ENCODE results near the gene IGLON5.

Gene IGLON5

DNA sequence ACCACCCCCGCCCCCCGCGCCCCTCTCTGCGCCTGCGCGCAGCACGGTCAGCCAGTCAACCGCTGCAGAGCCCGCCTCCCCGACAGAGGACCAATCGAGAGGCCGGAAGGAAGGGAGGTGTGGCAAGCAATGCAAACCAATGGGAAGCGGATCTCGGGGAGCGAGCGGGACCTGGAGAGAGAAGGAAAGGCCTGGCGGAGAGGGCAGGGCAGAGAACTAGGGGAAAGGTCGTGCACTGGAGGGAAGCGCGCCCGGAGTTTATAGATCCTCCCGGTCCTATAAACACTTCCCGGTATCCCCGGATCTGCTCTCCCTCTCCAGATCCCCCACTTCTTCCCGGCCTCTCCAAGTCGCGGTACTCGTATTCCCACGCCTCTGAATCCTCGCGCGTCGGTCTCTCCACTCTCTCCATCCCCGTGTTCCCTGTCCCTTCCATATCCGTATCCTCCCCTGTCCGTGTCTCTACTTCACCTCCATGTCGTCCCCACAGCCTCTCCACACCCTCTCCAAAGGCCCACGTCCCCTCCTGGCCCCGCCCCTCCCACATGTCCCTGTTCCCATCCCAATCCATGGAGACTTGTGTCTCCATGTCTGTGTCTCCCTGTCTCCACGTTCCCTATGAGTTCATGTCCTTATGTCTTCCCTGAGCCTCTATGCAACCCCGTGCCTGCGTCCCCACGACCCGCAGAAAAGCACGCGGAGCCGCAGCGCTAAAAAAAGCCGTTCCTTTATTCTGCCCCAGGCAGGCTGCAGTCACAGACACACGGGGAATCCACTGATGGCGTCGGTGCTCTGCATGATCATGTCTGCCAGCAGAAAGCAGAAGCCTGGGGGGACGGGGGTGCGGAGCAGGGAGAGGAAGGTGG, 55.2 kb downstream of the IGLON5 start:
- peak; percentile 50 for DNase-seq

DNA sequence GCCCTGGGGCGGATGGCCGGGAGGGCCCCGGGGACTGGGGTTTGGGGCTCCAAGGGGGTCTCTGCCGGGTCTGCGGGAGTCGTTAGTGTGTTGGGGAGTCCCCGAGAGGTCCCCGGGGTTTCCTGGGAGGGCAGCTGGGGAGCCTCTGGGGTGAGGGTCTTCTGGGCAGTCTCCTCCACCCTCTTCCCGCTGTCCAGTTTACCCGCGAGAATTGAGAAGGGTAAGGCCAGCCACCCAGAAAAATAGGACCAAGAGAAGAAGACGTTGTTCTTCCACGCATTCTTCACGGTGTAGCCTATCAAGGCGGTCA, 55.8 kb downstream of the IGLON5 start:
- DNase-seq = no peak

DNA sequence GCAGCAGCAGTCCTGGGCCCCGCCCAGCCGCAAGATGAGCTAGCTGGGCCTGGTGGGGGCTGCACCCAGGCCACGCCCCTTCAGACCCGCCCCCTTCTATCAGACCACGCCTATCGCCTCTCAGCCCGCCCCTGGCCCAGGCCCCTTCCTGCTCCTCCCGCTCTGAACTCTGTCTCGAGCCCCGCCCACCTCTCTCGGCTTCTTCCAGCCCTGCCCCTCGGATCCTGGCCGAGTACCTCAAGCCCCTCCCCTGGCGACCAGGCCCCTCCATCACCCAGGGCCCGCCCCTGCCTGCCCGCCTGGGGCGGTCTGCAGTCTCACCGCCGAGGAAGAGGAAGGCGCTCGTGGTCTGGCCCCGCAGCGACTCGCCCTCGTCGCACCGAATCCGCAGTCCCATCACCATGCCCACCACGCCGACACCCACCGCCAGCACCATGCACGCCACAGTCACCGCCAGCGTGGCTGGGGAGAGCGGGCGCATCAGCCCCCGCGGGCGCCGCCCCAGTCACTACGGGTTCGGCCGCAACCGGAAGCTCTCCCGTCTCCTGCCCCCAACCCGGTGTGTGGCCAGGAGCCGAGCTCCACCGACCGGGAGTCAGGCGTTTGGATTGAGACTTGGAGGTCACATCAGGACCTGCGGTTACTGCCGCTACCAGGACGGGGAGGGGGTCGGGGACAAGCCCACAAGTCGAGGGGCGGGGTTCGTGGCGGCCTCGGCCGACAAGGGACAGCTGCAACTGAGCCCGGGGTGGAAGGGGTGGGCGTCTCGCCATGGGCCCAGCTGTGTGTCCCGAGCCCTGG, 56.3 kb downstream of the IGLON5 start:
- peak; percentile 42 for DNase-seq

DNA sequence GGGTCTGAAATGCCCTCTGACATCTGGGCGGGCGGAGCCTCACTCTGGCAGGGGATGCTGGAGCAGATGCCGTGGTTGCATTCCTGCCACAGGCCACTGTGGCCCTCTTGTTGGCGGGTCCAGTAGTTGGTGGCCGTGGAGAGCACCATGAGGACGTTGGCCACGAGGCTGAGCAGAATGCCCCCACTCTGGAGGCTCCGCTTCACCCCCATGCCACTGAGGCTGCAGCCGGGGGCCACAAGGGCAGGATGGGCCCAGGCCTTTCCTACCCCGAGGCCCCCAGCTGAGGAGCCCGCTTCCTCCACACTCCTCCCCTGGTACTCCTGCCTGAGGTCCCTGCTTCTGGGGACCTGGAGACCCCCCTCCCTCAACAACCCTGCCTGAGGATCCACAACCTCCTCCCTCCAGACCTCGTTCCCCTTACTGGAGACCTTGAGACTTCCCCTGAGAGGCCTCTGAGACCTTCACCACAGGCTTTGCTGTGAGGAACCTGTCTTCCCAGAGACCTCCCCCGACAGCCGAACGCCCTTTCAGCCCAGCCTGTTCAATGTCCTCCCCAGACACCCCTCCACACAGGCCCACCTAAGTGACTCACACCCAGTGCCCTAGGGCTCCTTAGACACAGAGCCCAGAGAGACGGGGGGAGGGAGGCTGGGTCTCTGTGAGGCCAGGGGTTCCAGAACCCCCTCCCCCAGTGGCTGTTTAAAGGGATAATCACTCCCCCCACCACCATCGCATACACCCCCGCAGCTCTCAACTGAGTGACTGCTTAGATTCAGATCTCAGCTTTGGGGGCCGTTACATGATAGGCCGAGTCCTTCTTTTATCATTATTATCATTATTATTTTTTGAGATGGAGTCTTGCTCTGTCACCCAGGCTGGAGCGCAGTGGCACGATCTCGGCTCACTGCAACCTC, 57.2 kb downstream of the IGLON5 start, which contains the start of gene CLDND2:
Gene CLDND2 (minus strand): TSS at position 638 of the 917 bp plus-strand sequence. CDS start 426 bp downstream, at position 212.
- no peak for DNase-seq

DNA sequence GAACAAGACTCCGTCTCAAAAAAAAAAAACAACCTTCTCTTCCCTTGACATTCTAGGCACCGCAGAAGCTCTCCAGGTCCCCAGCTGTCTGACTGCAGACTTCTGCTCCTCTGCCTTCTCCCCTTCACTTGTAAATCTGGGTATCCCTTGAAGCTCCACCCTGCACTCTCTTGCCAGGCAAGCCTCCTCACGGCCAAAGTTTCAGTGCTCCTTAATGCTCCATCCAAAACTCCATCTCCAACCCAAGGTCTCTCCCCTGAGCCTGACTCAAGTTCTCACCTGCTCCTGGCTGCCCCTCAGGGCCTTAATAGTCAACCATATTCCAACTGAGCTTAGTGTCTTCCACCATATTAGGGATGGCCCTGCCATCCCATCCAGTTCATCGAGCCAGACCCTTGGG, 58.8 kb downstream of the IGLON5 start:
- DNase-seq = no peak

DNA sequence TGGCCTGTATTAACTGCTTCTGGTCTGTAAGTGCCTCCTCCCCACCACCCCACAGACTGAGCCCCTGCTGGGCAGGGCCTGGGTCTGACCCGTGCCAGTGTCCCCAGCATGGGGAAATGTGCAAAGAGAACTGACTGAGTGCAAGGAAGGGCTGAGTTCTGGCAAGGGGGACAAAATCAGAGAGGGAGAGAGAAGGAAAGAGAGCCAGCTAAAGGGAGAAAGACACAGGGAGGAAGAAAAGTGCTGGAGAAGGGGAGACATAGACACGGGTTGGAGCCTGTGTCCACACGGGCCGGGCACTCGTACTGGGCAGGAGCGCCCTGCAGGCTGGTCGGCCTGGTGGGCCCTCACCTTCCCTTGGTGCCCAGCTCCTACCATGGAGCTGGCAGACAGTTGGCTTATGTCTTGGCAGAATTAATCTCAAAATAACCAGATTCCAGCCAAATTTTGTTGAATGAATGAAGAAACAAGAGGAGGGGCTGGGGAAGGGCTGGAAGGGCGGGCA, 59.8 kb downstream of the IGLON5 start:
- no peak for DNase-seq

DNA sequence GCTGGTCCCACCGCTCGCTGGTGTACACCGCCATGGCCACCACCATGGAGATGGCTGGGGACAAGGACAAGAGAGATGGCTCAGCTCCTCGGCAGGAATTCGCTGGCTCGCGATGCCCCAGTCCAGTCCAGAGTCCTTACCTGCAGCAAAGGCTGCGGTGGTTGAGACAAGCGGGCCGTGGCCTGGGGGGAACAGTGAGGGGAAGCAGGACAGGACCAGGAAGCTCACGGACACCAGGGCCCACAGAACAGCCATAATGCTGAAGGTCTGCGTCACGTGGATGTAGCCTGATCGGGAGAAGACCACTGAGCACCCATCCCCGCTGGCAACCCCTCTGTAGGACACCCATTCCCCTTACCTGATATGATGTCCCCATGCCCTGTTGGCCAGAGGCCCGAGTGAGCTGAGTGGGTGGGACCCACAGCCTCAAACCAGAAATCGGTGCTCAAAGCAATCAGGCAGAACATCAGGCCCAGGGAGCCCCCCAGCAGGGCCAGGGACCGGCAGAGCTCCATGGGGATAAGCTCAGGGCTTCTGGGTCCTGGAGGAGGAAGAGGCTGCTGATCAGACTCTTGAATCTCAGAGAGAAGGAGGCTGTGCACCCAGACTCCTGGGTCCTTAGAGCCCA, 60.7 kb downstream of the IGLON5 start:
- DNase-seq = no peak

DNA sequence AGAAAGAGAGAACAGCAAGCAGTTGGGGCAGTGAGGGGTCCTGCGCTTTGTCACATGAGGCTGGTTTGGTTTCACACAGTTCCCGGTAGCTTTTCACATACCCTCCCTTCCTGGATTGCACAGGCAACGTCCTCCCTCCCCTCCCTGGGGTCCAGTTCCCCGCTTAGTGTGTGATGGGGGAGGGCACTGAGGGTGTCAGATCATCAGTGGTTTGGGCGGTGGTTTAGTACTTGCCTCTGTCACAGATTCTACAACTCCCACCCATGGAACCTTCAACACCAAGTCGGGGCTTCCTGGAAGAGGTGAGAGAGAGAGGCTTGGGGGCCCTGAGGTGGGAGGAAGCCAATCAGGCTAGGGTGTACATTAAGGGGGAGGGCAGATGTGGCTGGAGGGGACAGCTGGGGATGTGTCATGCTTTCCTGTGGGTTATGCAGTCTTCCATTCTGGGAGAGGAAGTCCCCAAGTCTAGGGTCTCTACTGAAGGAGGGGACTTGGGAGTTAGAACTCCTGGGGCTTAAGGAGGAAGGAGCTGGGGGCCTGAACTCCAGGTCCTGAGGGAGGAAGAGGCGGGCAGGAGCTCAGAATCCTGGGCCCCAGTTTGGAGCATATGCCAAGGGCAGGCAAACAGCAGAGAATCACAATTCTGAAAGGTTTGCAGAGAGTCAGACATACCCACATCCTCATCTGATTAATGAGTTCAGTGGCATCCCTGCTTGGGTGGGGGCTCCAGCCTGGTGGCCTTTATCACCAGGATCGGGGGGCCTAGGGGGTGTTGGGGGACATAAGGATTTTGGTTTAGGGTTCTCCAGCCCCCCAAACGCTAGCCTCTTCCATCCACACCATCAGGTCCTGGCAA, 61.4 kb downstream of the IGLON5 start, which contains the start of gene NKG7:
Gene NKG7 (minus strand): TSS at position 6 of the 856 bp plus-strand sequence. CDS start 119 bp downstream, outside the sequence.
- DNase-seq = no peak

DNA sequence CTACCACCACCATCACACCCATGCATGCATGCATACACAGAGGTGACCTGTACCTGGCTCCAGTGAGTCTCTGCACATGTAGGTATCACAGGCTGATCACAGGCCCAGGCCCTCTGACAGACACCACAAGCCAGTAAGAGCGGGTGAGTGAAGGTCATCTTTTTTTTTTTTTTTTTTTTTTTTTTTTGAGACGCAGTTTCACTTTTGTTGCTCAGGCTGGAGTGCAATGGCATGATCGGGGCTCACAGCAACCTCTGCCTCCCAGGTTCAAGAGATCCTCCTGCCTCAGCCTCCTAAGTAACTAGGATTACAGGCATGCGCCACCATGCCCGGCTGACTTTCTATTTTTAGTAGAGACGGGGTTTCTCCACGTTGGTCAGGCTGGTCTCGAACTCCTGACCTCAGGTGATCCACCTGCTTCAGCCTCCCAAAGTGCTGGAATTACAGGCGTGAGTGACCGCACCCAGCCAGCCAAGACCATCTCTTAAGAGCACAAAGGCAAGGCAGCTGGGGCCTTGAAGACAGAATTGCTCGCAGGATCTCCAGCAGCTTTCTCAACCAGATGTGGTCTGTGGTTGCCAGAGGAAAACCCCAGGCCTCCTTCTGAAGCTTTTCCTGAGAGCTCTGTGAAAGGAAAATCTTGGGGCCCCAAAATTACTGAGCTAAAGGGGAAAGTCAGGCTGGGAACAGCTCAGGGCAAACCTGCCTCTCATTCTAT, 64.2 kb downstream of the IGLON5 start:
- no peak for DNase-seq

DNA sequence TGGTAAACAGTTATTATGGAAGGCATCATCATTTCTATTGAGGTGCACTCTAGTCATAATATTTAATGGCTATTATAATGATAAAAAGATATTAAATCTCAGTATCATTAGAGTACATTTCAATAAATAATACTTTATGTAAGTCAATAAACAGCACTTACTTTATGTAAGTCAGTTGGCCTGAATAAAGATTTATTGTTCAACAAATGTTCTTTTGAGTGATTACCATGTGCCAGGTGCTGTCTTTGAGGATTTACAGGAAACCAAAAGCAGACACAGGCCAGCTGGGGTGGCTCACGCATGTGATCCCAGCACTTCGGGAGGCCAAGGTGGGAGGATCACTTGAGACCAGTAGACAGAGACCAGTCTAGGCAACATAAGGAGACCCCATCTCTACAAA, 66.0 kb downstream of the IGLON5 start:
- DNase-seq = no peak

DNA sequence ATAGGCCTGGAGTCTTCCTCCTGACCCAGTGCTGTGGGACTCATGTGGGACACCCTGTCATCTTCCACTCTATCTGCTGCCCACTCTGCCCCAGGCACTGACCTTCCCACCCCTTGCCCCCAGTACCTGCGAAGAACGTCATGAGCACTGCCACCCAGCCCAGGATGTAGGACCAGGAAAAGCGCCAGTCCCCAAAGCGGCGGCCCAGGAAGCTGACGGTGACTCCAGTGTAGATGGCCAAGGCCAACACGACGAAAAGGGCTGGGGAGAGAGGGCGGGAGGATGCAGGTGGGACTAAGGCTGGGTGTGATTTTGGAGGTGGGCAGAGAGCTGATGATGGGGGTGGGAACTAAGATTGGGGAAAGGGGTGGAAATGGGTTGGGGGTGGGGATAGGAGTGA, 68.9 kb downstream of the IGLON5 start:
- no peak for DNase-seq
